ENCODE measurements around the gene PLA2G2F.

Gene PLA2G2F

GRCh38 chr1:20112279-20113000, 26.7 kb upstream of the PLA2G2F start:
- Histone ChIP-seq H3K36me3 (ENCODE audit: control insufficient read depth, insufficient read depth, low read length) (no peaks in the 10 kb centered on the region), H3K27ac (ENCODE audit: insufficient read depth, low read length, poor library complexity, severe bottlenecking) (no peak overlapping the region), H3K4me3 (ENCODE audit: insufficient read depth, low read depth, low read length, poor library complexity, severe bottlenecking) (no peak overlapping the region), H3K4me1 (ENCODE audit: control insufficient read depth, insufficient read depth, low read length, poor library complexity, severe bottlenecking) (no peaks in the 10 kb centered on the region), H3K9me3 (ENCODE audit: control insufficient read depth, low read length) (no peaks in the 10 kb centered on the region), H3K27me3 (replicated peaks; ENCODE audit: control insufficient read depth, insufficient read depth, low read length, poor library complexity, severe bottlenecking) (no peaks in the 10 kb centered on the region)
- no peak for DNase-seq

DNA sequence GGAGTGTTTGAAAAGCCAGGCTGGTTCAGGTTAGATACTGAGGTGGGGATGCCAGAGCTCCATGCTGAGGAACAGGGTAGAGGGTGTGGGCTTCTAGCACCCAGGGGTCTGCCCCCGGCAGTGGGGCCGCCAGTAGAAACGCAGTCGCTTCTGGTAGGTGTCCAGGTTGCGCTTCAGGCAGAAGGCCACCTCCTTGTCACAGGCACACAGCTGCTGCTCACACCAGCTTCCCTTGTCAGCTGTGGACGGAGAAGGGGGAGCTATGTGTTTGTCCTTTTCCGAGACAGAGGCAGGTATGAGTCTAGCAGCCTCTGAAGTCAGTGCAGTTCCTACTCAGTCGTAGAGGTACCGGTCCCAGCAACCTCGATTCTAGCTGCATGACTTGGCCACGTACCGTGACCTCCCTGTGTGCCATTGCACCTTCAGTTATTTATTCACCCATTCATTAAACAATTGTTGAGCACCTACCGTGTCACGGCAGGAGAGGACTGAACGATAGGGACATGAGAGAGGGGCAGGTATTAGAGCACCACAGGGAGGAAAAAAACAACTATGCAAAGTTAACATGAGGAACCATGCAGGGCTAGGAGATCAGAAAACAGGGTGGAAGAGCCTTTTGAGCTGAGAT, 25.0 kb upstream of the PLA2G2F start:
- no peak for DNase-seq
- Histone ChIP-seq H3K27ac (ENCODE audit: insufficient read depth, low read length, poor library complexity, severe bottlenecking) (no peak overlapping the region), H3K27me3 (replicated peaks; ENCODE audit: control insufficient read depth, insufficient read depth, low read length, poor library complexity, severe bottlenecking) (no peaks in the 10 kb centered on the region), H3K9me3 (ENCODE audit: control insufficient read depth, low read length) (no peaks in the 10 kb centered on the region), H3K4me1 (ENCODE audit: control insufficient read depth, insufficient read depth, low read length, poor library complexity, severe bottlenecking) (no peaks in the 10 kb centered on the region), H3K4me3 (ENCODE audit: insufficient read depth, low read depth, low read length, poor library complexity, severe bottlenecking) (no peak overlapping the region), H3K36me3 (ENCODE audit: control insufficient read depth, insufficient read depth, low read length) (no peaks in the 10 kb centered on the region)

DNA sequence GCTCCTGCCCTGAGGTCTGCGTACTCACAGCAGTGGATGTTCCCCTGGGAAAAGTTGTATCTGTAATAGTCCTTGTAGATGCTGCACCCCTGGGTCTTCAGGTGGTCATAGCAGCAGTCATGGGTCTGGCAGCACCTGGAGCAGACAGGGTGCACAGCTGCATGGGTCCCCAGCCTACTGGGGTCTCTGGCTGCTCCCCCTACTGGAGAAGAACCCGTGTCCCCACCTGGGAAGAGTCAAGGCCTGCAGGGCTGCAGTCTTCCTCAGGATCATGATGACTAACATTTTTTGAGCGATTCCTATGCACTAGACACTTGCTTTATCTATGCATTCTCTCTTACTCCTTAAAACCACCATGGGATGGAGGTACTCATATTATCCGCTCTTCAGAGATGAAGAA, 23.6 kb upstream of the PLA2G2F start:
- H3K4me3 ChIP-seq (ENCODE audit: insufficient read depth, low read depth, low read length, poor library complexity, severe bottlenecking): no peak overlapping the region
- H3K27ac ChIP-seq (ENCODE audit: insufficient read depth, low read length, poor library complexity, severe bottlenecking): no peak overlapping the region

GRCh38 chr1:20115916-20116315, 23.2 kb upstream of the PLA2G2F start:
- no peak overlapping the region for H3K4me3 ChIP-seq (ENCODE audit: insufficient read depth, low read depth, low read length, poor library complexity, severe bottlenecking)
- H3K36me3 ChIP-seq (ENCODE audit: control insufficient read depth, insufficient read depth, low read length): no peaks in the 10 kb centered on the region
- no peak overlapping the region for H3K27ac ChIP-seq (ENCODE audit: insufficient read depth, low read length, poor library complexity, severe bottlenecking)
- peaks cover 3% of the 10 kb centered on the region for H3K27me3 ChIP-seq (replicated peaks; ENCODE audit: control insufficient read depth, insufficient read depth, low read length, poor library complexity, severe bottlenecking)
- no peaks in the 10 kb centered on the region for H3K4me1 ChIP-seq (ENCODE audit: control insufficient read depth, insufficient read depth, low read length, poor library complexity, severe bottlenecking)
- DNase-seq: no peak
- H3K9me3 ChIP-seq (ENCODE audit: control insufficient read depth, low read length): no peaks in the 10 kb centered on the region

More for the DNA sequence above, 23.6 kb upstream of the PLA2G2F start:
- no peaks in the 10 kb centered on the region for H3K27me3 ChIP-seq (replicated peaks; ENCODE audit: control insufficient read depth, insufficient read depth, low read length, poor library complexity, severe bottlenecking)
- H3K4me1 ChIP-seq (ENCODE audit: control insufficient read depth, insufficient read depth, low read length, poor library complexity, severe bottlenecking): no peaks in the 10 kb centered on the region
- no peaks in the 10 kb centered on the region for H3K9me3 ChIP-seq (ENCODE audit: control insufficient read depth, low read length)
- DNase-seq: no peak
- no peaks in the 10 kb centered on the region for H3K36me3 ChIP-seq (ENCODE audit: control insufficient read depth, insufficient read depth, low read length)

- no peak overlapping the region for H3K4me3 ChIP-seq (ENCODE audit: insufficient read depth, low read depth, low read length, poor library complexity, severe bottlenecking)
- peaks cover 3% of the 10 kb centered on the region for H3K27me3 ChIP-seq (replicated peaks; ENCODE audit: control insufficient read depth, insufficient read depth, low read length, poor library complexity, severe bottlenecking)
- H3K4me1 ChIP-seq (ENCODE audit: control insufficient read depth, insufficient read depth, low read length, poor library complexity, severe bottlenecking): no peaks in the 10 kb centered on the region
- no peak for DNase-seq
- no peaks in the 10 kb centered on the region for H3K9me3 ChIP-seq (ENCODE audit: control insufficient read depth, low read length)
- H3K27ac ChIP-seq (ENCODE audit: insufficient read depth, low read length, poor library complexity, severe bottlenecking): no peak overlapping the region
- no peaks in the 10 kb centered on the region for H3K36me3 ChIP-seq (ENCODE audit: control insufficient read depth, insufficient read depth, low read length)
These were observed 21.9 kb upstream of the PLA2G2F start for GRCh38 chr1:20117236-20117635.

- H3K27me3 ChIP-seq (replicated peaks; ENCODE audit: control insufficient read depth, insufficient read depth, low read length, poor library complexity, severe bottlenecking): peaks cover 3% of the 10 kb centered on the region
- H3K4me3 ChIP-seq (ENCODE audit: insufficient read depth, low read depth, low read length, poor library complexity, severe bottlenecking): no peak within 1 kb of the TSS
- no peaks in the 10 kb centered on the region for H3K36me3 ChIP-seq (ENCODE audit: control insufficient read depth, insufficient read depth, low read length)
- no peak for DNase-seq
- H3K9me3 ChIP-seq (ENCODE audit: control insufficient read depth, low read length): no peaks in the 10 kb centered on the region
- no peak within 1 kb of the TSS for H3K27ac ChIP-seq (ENCODE audit: insufficient read depth, low read length, poor library complexity, severe bottlenecking)
- no peaks in the 10 kb centered on the region for H3K4me1 ChIP-seq (ENCODE audit: control insufficient read depth, insufficient read depth, low read length, poor library complexity, severe bottlenecking)
These were observed 19.8 kb upstream of the PLA2G2F start, which contains the start of gene PLA2G2D for GRCh38 chr1:20119347-20119746. TSS of gene PLA2G2D (minus strand) at chr1:20119536. CDS start at chr1:20119498, 38 bp downstream.

- Histone ChIP-seq H3K9me3 (ENCODE audit: control insufficient read depth, low read length) (no peaks in the 10 kb centered on the region), H3K36me3 (ENCODE audit: control insufficient read depth, insufficient read depth, low read length) (no peaks in the 10 kb centered on the region), H3K4me3 (ENCODE audit: insufficient read depth, low read depth, low read length, poor library complexity, severe bottlenecking) (no peak overlapping the region), H3K27me3 (replicated peaks; ENCODE audit: control insufficient read depth, insufficient read depth, low read length, poor library complexity, severe bottlenecking) (peaks cover 3% of the 10 kb centered on the region), H3K27ac (ENCODE audit: insufficient read depth, low read length, poor library complexity, severe bottlenecking) (no peak overlapping the region), H3K4me1 (ENCODE audit: control insufficient read depth, insufficient read depth, low read length, poor library complexity, severe bottlenecking) (no peaks in the 10 kb centered on the region)
- no peak for DNase-seq
These were observed 18.3 kb upstream of the PLA2G2F start for GRCh38 chr1:20120796-20121195.

DNA sequence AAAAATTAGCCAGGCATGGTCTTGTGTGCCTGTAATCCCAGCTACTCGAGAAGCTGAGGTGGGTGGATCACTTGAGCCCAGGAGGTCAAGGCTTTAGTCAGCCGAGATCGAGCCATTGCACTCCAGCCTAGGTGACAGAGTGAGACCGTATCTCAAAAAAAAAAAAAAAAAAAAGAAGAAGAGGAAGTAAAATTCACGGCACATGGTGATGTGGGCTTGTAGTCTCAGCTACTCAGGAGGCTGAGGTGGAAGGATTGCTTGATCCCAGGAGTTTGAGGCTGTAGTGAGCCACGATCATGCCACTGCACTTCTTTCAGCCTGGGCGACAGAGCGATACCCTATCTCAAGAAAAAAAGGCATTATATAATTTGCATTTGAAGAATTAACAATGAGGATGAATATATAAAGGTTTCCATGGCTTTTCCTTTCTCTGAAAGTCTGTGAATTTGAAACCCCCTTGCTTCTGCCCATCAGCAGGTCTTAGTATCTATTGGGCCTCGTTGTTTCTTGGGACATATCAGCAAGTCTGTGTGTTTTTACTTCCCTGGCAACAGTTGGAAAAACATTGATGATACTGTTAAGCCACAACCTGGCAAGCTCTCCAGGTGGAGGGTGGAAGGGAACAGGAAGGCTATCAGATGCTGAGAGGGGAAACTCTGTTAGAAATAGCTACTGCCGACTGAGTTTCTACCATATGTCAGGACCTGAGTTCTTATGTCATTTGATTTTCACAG, 15.2 kb upstream of the PLA2G2F start:
- Histone ChIP-seq H3K27me3 (replicated peaks; ENCODE audit: control insufficient read depth, insufficient read depth, low read length, poor library complexity, severe bottlenecking) (peaks cover 3% of the 10 kb centered on the region), H3K36me3 (ENCODE audit: control insufficient read depth, insufficient read depth, low read length) (no peaks in the 10 kb centered on the region), H3K4me3 (ENCODE audit: insufficient read depth, low read depth, low read length, poor library complexity, severe bottlenecking) (no peak overlapping the region), H3K4me1 (ENCODE audit: control insufficient read depth, insufficient read depth, low read length, poor library complexity, severe bottlenecking) (no peaks in the 10 kb centered on the region), H3K27ac (ENCODE audit: insufficient read depth, low read length, poor library complexity, severe bottlenecking) (no peak overlapping the region), H3K9me3 (ENCODE audit: control insufficient read depth, low read length) (no peaks in the 10 kb centered on the region)
- no peak for DNase-seq

- no peak overlapping the region for H3K4me3 ChIP-seq (ENCODE audit: insufficient read depth, low read depth, low read length, poor library complexity, severe bottlenecking)
- no peaks in the 10 kb centered on the region for H3K9me3 ChIP-seq (ENCODE audit: control insufficient read depth, low read length)
- no peaks in the 10 kb centered on the region for H3K36me3 ChIP-seq (ENCODE audit: control insufficient read depth, insufficient read depth, low read length)
- no peaks in the 10 kb centered on the region for H3K4me1 ChIP-seq (ENCODE audit: control insufficient read depth, insufficient read depth, low read length, poor library complexity, severe bottlenecking)
- peaks cover 3% of the 10 kb centered on the region for H3K27me3 ChIP-seq (replicated peaks; ENCODE audit: control insufficient read depth, insufficient read depth, low read length, poor library complexity, severe bottlenecking)
- no peak overlapping the region for H3K27ac ChIP-seq (ENCODE audit: insufficient read depth, low read length, poor library complexity, severe bottlenecking)
- no peak for DNase-seq
These were observed 14.6 kb upstream of the PLA2G2F start for GRCh38 chr1:20124456-20125057.
